Measurements from ENCODE around the gene NDNF.

DNA sequence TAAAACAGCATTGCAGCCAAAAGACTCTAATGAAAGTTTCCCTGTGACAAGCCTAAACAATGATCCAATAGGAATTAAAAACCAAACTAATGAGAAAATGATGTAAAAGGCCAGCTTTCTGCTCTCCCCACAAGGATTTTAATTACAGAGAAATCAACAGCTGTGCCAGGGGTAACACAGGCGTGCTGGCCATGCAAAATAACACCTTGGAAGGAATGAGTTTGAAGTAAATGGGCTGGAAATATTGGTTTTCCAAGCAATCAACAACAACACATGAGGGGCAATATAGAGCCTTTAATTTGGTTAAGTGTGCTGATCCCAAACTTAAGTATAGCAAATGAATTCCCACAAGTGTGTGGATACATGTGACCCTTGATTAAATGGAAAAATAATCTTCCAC lies 56.9 kb downstream of the NDNF start:
- TF ChIP-seq POLR2A (IDR thresholded peaks at IDR 0.05), result no peak
- TF ChIP-seq, protein P1, sequence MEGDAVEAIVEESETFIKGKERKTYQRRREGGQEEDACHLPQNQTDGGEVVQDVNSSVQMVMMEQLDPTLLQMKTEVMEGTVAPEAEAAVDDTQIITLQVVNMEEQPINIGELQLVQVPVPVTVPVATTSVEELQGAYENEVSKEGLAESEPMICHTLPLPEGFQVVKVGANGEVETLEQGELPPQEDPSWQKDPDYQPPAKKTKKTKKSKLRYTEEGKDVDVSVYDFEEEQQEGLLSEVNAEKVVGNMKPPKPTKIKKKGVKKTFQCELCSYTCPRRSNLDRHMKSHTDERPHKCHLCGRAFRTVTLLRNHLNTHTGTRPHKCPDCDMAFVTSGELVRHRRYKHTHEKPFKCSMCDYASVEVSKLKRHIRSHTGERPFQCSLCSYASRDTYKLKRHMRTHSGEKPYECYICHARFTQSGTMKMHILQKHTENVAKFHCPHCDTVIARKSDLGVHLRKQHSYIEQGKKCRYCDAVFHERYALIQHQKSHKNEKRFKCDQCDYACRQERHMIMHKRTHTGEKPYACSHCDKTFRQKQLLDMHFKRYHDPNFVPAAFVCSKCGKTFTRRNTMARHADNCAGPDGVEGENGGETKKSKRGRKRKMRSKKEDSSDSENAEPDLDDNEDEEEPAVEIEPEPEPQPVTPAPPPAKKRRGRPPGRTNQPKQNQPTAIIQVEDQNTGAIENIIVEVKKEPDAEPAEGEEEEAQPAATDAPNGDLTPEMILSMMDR (IDR thresholded peaks at IDR 0.05), result no peak
- TF ChIP-seq POLR2AphosphoS5 (IDR thresholded peaks at IDR 0.05), result no peak
- no peak for TF ChIP-seq EP300 (IDR thresholded peaks at IDR 0.05)

All from suprapubic skin (tissue), 4 donors.